ENCODE measurements around the gene ZG16B.

ZG16B gene

DNA sequence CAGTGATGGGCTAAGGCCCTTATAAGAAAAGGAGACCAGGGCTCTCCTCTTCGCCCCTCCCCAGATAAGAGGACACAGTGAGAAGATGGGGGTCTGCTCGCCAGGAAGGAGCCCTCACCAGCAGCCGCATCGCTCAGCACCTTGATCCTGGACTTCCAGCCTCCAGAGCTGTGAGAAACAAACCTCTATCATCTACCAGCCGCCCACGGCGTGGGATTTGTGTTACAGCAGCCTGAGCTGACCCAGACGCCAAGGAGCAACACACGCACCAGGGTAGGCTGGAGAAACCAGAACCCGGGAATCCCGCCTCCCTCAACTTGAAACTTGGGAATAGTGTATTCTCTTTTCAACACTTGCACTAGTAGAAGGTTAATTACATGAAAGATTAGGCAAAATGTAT, 4.2 kb upstream of the ZG16B start:
- no peak for DNase-seq

DNA sequence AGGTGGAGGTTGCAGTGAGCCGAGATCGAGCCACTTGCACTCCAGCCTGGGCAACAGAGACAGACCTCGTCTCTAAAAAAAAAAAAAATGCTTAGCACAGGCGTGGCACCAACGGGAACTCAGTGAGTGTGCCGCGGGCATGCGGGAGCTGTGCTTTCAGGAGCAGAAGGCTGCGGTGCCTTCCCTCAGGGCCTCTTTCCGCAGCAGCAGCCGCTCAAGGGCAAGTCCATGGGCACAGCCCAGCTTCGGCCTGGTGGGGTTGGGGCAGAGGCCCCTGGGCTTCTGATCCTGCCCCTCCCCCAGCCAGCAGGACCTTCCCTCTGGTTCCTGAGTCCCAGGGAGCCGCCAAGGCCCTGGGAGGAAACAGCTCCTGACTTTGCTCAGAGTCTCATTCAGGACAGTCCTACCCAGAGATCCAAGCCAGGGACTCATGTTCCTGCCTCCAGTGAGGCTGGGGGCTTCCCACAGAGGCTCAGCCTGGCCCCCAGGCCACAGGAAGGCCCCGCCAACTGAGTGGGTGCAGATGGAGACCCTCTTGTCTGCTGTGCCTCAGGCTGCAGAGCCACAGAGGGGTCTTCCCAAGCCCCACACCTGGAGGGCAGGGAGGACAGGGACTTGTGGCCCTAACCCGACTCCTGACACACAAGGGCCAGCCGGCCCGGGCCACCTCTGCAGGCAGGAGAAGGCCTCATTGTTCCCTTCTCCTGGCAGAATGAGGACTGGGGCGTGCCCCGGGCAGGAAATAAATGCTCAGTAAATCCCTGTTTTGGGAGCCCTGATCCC, 3.3 kb upstream of the ZG16B start:
- no peak for DNase-seq

DNA sequence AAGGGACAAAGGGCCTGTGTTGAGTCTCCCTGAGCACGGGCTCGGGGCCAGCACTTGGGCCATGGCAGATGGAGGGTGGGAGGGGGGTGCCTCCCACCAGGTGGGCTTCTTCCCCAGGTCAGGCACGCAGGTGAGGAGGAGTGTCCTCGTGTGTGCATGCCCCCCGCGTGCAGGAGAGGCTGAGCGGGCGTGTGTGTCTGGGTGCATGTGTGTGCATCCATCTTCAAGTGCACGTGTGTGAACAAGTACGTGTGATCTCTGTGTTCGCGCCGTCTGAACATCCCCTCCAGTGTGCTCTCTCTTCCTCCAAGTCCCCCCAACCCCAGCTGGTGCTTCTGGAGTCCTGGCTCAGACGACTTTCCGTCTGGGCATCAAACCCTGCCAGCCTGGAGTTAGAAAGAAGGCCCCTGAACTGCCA, 2.7 kb upstream of the ZG16B start:
- no peak for DNase-seq

DNA sequence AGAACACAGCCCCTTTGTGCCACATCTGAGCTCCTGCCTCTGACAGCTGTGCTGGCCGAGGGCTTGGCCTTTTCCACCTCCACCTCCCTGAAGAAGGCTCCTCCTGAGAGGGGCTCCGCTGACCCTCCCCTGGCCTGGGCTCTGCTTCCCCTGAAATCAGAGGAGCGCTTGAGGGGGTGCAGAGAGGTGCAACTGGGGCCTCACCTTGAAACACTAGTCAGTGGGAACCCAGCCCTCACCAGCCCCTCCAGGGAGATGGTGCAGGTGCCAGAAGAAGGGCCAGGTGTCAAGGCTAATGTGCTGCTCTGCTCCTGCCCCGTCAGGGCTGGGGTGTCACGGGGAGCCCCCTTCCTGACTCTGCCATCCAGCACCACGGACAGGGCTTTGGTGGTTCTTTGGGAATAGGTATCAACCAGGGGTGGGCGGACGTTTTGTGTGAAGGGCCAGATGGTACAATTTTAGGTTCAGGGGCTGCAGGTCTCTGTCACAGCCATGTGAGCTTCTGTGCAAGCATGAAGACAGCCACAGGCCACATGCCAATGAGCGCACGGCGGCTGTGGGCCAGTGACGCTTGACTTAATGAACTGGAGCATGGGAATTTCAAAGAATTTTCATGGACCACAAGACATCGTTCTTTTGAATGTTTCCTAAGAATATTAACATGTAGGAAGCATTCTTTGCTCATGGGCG, 2.1 kb upstream of the ZG16B start:
- DNase-seq: no peak

DNA sequence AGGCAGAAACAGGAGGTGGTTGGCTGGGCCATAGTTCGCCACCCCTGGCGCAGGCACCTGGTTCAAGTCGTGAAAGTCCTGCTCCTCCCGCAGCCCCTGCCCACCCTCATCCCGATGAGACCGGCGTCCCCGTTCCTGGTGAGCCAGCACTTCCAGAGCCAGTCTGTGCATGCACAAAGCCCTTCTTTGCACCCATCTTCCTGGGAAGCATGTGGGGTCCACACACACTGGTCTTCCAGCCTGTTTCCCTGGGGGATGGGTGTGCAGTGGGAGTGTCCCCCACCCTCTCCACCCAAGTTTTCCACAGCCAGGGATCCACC, 1.6 kb upstream of the ZG16B start:
- no peak for DNase-seq

DNA sequence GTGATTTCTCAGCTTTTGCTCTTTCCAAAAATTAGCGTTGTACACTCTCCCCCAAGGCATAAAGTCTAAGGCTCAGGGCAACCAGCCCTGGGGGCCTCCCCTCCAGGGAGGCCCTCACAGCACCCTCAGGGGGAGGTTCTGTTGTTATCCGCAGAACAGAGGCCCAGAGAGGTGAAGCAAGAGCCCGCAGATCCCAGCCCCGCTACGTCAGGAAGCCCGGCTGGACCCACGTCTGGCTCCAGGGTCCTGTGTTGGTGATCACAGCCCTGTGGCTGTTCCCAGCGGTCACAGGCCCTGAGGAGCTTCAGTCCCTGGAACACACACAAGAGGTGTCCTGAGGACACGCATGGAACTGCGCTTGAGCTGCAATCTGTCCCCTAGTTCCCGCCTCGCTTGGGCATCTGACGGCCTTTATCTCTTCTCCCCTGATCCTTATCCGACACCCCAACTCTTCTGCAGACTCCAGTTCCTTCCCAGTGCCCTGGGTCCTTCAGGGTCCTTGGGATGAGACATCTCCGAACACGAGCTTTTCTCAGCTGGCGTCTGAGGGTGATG, 1.1 kb upstream of the ZG16B start:
- no peak for DNase-seq

DNA sequence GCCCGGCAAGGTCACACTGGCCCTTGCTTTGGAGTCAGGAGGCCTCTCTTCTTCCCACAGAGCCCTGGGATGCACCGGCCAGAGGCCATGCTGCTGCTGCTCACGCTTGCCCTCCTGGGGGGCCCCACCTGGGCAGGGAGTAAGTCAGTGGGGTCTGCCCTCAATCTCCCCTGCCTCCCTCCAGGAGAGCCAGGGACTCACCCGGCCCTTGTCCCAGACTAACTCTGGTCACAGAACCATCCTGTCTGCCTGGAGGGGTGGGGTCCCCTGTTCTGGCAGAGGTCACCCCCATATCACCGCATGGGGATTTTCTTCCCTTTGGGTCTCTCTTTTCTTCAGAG, 222 bp downstream of the ZG16B start:
- DNase-seq: no peak

DNA sequence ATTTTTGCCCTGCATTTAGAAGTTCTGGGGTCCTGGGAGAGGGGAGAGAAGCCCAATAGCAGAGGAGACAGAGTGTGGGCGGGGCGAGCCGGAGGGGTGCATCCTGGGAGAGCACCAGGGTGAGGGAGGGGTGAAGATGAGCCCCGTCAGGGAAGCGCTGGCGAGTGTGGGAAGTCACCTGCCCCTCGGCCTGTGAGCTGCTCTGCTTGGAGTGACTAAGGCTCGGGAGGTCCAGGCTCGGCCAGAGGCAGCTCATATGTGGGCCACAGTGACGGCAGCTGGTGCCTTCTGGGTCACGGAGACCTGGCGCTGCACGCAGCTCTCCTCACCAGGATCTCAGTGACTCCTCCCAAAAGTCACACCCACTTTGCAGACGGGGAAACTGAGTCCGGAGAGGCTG, 1.1 kb downstream of the ZG16B start:
- no peak for DNase-seq

DNA sequence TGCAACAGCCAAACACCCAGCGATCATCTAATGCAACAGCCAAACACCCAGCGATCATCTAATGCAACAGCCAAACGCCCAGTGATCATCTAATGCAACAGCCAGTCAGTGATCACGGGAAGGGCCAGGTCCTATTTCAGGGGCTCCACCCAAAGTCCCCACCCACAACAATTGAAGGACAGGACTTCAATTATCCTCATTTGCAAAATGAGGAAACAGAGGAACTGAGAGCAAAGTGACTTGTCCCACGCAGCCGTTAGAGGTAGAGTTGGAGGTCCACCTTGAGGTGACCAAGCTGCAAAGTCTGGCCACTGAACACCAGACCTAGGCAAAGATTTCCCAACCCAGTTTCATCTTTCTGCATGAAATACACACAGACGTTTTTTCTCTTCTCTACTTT, 3.7 kb downstream of the ZG16B start:
- DNase-seq: no peak

DNA sequence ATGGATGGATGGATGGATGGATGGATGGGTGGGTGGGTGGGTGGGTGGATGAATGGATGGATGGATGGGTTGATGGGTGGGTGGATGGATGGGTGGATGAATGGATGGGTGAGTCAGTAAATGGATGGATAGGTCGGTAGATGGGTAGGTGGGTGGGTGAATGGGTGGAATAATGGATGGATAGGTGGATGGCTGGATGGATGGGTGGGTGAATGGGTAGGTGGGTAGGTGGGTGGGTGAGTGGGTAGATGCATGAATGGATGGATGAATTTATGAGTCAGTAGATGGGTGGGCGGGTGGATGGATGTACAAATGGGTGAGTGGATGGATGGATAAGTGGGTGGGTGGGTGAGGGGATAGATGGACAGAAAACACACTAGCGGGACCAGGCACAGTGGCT, 4.9 kb downstream of the ZG16B start:
- DNase-seq: no peak

DNA sequence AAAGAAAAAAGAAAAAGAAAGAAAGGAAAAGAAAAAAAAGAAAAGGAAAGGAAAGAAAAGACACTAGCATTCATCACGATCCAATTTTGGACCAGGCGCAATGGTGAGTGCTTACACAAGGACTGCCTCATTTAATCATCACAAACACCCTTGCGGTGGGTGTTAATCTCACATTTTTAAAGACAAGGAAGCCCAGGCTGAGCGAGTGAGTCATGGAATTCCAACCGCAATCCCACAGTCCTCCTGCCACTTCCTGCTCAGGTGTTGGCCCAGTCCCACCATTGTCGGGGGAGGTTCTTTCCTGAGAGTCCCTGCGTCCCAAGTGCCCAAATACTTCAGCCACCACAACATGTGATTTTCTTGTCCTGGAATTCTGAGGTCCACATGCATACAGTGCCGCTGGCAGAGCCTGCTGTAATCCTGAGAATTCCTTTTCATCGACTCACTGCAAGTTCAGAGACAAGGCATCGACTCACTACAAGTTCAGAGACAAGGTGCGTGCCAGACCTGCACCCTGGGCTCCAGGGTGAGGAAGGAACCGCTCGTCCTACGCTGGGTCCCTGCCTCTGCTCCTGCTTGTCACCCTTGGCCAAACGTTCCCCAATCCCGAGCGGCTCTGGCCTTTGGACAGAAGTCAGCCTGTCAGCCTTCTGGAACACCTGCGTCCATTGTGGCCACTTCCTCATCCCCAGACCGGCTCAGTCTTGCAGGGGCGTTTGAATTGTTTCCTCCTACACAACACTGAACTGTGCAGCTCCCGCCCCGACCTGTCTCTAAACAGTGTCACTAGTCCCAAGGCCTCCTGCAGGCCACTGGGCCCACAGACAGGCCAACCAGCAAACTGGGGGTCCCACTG, 5.8 kb downstream of the ZG16B start:
- DNase-seq: no peak

DNA sequence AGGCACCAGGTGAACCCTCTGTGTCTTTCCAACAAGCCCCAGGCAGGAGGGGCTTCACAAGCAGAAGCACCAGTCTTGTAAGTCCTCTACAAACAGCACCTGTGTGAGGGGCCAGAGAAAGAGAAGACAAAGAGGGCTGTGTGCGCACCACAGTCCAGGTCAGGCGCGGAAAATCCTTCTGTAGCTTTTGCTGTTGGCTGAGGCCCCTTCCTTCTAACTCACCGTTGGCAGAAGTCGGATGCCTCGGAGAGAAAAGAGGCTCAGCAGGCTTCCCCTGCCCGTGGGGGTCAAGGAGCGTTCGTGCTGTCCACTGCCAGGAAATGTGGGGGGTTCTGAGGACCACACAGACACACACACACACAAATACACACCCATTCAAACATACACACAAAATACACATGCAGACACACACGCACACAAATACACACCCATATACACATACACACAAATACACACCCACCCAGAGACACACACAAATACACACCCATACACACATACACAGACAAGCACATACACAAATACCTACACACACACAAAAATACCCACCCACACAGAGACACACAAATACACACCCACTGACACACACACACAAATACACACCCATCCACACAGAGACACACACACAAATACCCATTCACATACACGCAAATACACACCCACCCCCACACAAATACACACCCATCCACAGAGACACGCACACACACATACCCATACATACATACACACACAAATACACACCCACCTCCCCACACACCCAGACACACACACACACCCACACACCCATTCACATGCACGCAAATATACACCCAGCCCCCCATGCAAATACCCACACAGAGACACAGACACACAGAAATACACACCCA, 6.8 kb downstream of the ZG16B start:
- DNase-seq: no peak

DNA sequence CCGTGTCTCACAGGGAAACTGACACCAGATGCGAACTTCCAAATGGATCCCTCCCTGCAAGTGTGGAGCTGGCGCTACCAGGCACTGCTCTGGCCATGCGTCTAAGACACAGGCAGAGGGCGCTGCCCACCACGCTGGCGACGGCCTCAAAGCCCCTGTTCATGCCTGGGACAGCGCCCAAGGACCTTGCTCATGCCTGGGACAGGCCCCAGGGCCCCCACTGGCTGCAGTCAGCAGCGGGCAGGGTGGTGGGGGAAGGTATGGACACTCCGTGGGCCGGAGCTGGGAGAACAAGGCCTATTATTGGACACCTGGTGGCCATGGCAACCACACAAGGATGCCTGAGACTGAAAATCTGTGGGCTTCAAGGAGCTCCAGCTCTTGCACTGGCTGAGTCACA, 8.8 kb downstream of the ZG16B start:
- peak; percentile 6 for DNase-seq

DNA sequence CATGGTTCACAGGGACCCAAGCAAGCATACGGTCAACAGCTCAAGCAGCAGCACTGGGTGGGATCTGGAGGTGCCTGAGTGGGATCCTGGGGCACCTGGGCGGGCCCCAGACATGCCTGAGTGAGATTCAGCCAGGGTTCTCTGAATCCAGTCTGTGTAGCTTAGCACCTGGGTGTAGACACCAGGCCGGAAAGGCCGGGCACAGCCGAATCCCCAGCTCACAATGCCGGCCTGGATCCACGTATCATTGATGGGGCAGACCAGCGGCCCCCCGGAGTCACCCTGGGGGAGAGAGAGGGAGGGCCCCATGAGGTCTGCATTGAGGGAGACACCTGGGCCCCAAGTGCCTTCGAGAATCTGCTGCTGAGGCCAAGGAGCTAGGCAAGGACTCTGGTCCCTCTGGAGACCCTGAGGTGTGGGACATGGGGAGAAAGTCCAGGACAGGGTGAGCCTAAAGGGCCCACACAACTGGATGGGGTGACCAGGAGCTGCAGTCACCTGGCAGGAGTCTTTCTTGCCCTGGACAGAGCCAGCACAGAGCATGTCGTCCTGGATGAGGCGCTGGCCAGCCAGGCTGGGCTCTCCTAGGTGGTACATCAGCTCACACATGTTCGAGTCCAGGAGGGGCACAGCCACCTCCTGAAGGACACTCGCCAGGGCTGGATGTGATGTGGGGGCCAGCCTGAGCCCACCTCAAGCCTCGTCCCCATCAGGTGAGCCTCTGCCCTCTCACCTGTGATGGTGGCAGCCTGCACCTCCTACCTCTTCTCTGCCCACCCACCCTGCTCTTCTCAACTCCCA, 9.7 kb downstream of the ZG16B start:
- no peak for DNase-seq

DNA sequence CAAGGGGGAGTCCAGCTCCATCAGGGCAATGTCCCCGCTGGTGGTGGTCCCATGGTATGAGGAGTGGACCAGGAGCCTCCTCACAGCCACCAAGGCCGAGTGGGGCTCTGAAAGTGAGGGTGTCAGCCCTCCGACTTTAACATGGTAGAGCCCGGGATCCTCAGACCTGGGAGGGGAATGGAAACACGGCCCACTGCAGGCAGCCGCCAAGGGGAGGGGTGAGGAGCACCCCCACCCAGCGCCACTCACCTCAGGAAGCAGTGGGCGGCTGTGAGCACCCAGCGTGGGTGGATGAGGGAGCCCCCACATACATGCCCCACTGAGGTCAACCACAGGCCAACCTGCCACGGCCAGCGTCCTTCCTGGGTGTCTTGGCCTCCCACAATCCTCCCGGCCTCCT, 10.8 kb downstream of the ZG16B start:
- no peak for DNase-seq

DNA sequence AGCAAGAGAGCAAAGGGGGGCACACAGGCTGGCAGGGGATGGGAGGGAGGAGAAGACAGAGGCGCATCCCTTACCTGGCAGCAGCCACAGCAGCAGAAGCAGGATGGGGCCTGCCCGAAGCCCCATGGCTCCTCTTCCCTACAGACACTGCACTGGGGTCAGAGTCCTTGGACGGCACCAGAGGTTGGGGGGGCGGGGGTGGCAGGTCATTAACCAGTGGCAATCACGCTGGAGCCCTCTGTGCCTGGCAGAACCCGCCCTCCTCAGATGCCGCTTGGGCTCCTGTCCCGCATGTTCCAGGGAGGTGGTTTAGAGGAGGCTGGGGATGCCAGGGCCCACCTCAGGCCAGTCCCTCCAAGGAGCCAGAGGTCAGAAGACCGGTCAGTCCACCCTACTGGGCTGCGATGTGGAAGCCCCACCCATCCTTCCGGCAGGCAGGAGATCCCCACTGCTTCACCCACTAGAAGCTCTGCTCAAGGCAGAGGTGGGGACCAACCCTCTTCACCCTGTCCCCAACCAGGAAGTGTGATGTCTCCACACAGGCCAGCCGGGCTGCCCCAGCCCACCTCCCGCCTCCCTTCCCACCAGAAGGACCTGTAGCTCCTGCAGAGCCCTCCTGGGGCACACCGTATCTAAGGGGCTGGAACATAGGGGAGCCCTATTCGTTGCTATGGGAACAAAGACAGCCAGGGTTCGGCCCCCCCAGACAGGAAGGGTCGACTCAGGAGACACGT, 11.7 kb downstream of the ZG16B start:
- no peak for DNase-seq

DNA sequence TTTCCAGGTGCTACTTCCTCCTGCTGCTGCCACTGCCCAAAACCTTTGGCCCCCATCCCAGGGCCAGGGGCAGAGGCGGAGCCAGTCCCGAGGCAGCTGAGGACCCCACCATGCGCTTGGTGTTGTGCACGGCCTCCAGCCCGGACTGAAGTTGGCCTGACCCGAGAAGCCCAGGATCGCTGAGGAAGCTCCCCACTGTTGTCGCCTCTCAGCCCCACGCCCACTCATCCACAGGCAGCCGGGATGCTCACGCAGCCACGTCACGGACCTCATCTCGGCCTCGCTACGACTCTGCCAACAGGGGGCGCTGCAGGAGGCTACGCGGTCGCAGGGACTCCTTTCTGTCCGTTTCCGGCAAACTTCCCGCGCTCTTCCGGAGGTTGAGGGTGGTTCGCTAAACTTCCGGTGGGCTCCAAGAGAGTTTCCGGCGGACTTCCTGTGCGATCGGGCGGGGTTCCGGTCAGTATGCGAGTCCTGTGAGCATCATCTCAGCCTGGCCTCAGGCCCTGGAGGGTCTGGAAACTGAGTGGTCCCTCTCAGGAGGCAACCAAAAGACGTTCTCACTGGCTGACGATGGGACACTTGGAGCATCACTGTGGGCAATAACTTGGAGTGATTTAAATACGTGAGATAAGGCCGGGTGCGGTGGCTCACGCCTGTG, 12.4 kb downstream of the ZG16B start:
- DNase-seq: no peak

DNA sequence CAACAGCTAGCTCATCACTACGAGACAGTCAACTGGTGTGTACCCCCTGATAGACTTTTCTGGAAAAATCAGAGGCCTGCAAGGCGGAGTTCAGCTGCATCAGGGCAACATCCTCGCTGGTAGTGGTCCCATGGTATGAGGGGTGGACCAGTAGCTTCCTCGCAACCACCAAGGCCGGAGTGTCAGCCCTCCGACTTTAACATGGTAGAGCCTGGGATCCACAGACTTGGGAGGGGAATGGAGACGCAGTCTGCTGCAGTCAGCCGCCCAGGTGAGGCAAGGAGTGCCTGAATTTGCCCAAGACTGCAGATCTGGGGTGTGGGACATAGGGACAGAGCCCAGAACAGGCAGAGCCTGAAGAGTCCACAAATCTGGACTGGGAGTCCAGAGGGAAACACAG, 13.4 kb downstream of the ZG16B start:
- DNase-seq: no peak

DNA sequence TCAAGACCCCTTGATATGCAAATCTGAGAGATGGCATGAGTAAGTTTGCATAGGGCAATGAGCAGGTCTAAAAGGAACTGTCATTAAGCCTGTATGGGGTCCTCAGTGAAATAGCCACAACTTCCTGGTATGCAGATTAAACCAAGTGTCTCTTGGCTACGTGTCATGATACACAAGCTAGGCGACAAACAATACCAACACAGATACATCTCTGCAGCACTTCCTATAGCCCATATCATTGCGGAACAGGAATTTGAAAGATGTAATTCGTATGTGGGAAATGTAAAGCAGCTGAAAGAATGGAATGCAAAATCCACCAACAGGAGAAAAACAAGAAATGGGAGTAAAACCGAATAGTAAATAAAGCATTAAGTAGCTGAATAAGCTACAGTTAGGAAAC, 15.0 kb downstream of the ZG16B start:
- DNase-seq: no peak

DNA sequence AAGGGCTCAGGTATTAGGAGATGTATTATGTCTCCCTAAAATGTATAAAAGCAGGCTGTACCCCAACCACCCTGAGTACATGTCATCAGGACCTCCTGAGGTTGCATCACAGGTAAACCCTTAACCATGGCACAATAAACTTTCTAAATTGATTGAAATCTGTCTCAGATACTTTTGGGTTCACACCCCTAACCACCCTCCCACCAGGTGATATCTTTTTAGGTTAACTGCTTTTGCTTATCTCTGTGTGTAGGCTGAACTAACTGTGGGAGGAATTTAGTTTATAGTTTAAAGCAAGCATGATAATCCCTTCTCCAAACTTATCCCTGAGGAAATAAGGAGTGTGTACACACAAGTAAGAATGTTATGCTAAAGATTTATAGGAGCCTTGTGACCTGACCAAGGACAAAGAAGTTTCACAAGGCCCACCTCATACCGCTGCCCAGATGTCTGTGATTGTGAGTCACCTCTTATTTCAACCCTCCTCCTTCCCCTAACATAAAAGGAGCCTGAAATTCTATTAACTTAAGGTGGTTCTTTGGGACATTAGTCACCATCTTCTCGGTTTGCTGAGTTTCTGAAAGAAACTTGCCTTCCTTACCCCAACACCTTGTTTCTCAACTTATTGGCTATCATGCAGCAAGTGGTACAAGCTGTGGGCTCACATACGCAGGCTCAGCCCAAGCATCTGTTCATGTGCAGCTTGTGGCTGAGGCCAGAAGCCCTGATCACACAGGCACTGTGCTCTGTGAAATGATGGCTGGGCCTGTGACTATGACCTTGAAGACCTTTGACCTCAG, 16.6 kb downstream of the ZG16B start:
- no peak for DNase-seq
